T-helper 17 cell (primary cell): ENCODE data around the gene RAB14. TPM values are rescaled to one million over a fixed set of nuclear protein-coding genes. Genes with fewer than 3 reads are reported as not detected.
A peak's percentile ranks its signal among the peaks of the same experiment; 100 is the strongest.
"Not testable (repeated sequence)": the region's sequence is repeated elsewhere in the genome, so short reads cannot be mapped to it uniquely, and the experiment has no call there.

Source experiments
- ATAC-seq: fragments of 150-1000 bp; cut with Tn5 transposase; 2 replicates; pipeline ENCODE4 v1.10.0; 2021; ENCODE audit warnings: mild to moderate bottlenecking, moderate library complexity
- DNase-seq, 3 donors: peaks; one replicate each; pipeline versions ENCODE4 v3.0.0 to v3.0.0-alpha.2; 2020 to 2021
- H3K9me3 ChIP-seq: one replicate; pipeline ENCODE4 v1.7.0; 2013; ENCODE audit warnings: low read length, mild to moderate bottlenecking; ENCODE audit not compliant: control insufficient read depth, poor library complexity, severe bottlenecking
- H3K27ac Mint-ChIP-seq: one replicate; pipeline ENCODE4 v1.8.0; 2022; ENCODE audit warnings: mild to moderate bottlenecking, moderate library complexity, mixed read lengths
- H3K27me3 Mint-ChIP-seq: one replicate; pipeline ENCODE4 v1.8.0; 2022; ENCODE audit warnings: mixed read lengths
- H3K36me3 Mint-ChIP-seq: one replicate; pipeline ENCODE4 v1.8.0; 2022; ENCODE audit warnings: low read depth, mixed read lengths
- H3K4me1 Mint-ChIP-seq: one replicate; pipeline ENCODE4 v1.8.0; 2022; ENCODE audit warnings: mild to moderate bottlenecking, mixed read lengths
- H3K4me3 Mint-ChIP-seq: one replicate; pipeline ENCODE4 v1.8.0; 2022; ENCODE audit warnings: mild to moderate bottlenecking, moderate library complexity, mixed read lengths
- total RNA-seq, 4 donors: library from RNA in 2 of 4; stranded (reverse) in 2 of 4; gene quantifications; one replicate each; pipeline ENCODE4 v1.2.3 and lab custom pipeline; 2022 to 2026

RAB14 gene
- total RNA-seq, 2 donors from 2014 or later: 42.1 to 49.8 TPM

DNA sequence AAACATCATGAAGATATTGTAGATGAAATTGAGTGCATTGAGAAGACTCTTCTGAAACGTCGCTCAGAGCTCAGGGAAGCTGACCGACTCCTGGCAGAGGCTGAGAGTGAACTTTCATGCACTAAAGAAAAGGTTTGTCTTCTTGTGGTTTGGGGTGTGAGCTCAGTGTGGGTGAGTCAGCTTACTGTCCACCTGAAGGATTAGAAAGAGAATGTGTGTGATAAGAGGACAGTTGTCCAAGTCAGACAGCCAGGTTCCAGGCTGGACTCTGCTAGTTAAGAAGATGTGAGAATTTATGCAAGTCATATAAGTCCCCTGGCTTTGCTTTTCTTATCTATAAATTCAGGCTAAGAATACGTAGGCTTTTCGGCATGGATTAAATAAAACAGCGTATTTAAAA is 46.9 kb downstream of the RAB14 start:
- Mint-ChIP-seq H3K36me3 (peaks cover 28% of the 10 kb centered on the region), H3K27ac (peak overlapping the region; percentile 2), H3K4me3 (no peak overlapping the region), H3K4me1 (peaks cover 22% of the 10 kb centered on the region), H3K27me3 (no peaks in the 10 kb centered on the region)
- H3K9me3 ChIP-seq: no peaks in the 10 kb centered on the region
- ATAC-seq (no peak), DNase-seq (no peak)

DNA sequence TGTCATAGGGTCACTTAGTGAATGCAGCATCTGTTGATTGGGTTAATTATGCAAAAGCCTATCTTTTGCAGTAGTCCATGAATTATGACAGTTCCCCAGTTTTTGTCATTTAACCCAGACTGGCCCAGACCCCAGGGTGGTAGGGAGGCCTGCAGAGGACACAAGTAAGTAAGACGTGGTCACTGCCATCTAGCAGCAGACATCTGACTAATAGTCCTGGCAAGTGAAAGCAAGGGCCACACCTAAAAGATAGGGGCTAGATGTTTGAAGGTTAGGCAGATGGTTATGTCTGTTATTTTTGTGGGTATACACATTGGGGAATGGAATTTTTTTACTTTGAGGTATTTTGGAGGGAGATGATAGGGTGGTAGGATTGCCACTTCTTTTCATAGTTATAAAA is 48.0 kb downstream of the RAB14 start:
- H3K36me3 Mint-ChIP-seq: peaks cover 28% of the 10 kb centered on the region
- no peaks in the 10 kb centered on the region for H3K9me3 ChIP-seq

DNA sequence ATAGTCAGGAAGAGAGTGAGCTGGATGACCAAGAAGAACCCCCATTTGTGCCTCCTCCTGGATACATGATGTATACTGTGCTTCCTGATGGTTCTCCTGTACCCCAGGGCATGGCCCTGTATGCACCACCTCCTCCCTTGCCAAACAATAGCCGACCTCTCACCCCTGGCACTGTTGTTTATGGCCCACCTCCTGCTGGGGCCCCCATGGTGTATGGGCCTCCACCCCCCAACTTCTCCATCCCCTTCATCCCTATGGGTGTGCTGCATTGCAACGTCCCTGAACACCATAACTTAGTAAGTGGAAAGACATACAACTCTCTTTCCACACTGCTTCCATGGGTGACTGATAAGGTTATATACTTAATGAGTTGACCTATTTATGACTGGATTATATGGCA is 51.5 kb downstream of the RAB14 start:
- Mint-ChIP-seq H3K27ac (peak overlapping the region; percentile 24), H3K27me3 (no peaks in the 10 kb centered on the region), H3K4me3 (no peak overlapping the region), H3K36me3 (peaks cover 33% of the 10 kb centered on the region), H3K4me1 (peaks cover 30% of the 10 kb centered on the region)
- ATAC-seq: no peak
- DNase-seq: no peak
- no peaks in the 10 kb centered on the region for H3K9me3 ChIP-seq

More for the DNA sequence above, 48.0 kb downstream of the RAB14 start:
- peak overlapping the region; percentile 29 for H3K27ac Mint-ChIP-seq
- no peak overlapping the region for H3K4me3 Mint-ChIP-seq
- DNase-seq (no peak), ATAC-seq (no peak)
- peaks cover 25% of the 10 kb centered on the region for H3K4me1 Mint-ChIP-seq
- no peaks in the 10 kb centered on the region for H3K27me3 Mint-ChIP-seq

DNA sequence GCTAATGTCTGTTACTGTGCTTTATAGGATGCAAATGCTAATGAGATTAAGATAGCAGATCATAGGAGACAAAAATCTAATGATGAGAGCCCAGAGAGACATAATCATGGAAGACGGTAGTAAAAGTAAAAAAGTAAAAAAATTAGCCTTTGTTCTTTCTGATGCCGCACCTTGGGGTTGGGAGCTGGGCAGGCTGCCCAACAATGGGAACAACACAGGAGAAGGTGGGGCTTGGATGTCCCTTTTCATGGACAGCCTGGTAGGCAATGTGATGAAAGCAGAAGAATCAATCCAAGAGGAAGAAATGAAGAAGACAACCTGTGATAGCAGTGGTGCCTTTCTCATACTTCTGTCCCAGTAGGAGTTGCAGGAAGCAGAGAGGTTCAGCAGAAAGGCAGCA is 57.2 kb downstream of the RAB14 start:
- Mint-ChIP-seq H3K4me1 (peaks cover 20% of the 10 kb centered on the region), H3K27ac (peak overlapping the region; percentile 68), H3K27me3 (no peaks in the 10 kb centered on the region), H3K36me3 (peaks cover 36% of the 10 kb centered on the region), H3K4me3 (no peak overlapping the region)
- H3K9me3 ChIP-seq: no peaks in the 10 kb centered on the region
- no peak for DNase-seq
- ATAC-seq: no peak

DNA sequence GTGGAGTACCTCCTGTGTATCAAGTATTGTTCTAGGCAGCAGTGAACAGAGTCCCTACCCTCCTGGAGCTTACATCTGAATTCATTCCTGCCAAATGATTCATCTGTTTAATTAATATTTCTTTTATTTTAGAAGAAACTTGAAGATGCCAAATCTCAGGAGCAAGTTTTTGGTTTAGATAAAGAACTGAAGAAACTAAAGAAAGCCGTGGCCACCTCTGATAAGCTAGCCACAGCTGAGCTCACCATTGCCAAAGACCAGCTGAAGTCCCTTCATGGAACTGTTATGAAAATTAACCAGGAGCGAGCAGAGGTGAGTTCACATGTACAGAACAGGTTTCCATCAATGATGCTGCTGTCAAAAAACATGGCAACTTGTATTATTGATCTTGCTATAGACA is 57.9 kb downstream of the RAB14 start:
- peaks cover 20% of the 10 kb centered on the region for H3K4me1 Mint-ChIP-seq
- no peak overlapping the region for H3K4me3 Mint-ChIP-seq
- no peak for DNase-seq
- peak overlapping the region; percentile 68 for H3K27ac Mint-ChIP-seq
- ATAC-seq: no peak
- no peaks in the 10 kb centered on the region for H3K9me3 ChIP-seq
- H3K36me3 Mint-ChIP-seq: peaks cover 34% of the 10 kb centered on the region
- no peaks in the 10 kb centered on the region for H3K27me3 Mint-ChIP-seq

DNA sequence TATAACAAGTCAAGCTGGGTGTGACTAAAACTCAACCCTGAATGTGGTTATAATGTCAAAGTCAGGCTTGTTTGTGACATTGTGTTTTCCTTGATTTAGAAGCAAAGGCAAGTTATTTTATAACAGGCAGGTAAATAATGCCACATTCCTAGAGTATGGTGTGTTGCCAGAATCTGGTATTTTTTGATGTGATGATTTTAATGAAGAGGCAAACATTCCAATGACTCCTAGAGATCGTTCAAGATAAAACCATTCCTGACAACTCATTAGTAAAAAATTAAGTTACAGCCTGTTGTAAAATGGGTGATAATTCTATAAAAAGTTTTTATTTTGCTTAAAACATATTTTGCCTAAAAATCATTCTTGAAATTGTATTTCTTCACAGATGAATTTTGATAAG is 60.0 kb downstream of the RAB14 start:
- no peak overlapping the region for H3K4me3 Mint-ChIP-seq

DNA sequence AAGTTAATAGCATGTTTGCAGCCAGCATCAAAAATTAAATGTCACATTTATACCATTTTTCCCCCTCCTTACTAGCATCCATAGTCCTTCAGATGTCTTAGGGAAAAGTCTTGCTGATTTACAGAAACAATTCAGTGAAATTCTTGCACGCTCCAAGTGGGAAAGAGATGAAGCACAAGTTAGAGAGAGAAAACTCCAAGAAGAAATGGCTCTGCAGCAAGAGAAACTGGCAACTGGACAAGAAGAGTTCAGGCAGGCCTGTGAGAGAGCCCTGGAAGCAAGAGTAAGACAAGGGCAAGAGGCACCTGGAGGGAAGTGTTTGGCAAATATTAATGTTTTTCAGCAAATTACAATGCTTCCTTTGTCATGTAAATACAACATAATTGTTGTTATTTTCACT is 60.4 kb downstream of the RAB14 start:
- no peaks in the 10 kb centered on the region for H3K9me3 ChIP-seq
- Mint-ChIP-seq H3K4me3 (no peak overlapping the region), H3K27me3 (no peaks in the 10 kb centered on the region), H3K36me3 (peaks cover 27% of the 10 kb centered on the region), H3K4me1 (peaks cover 17% of the 10 kb centered on the region), H3K27ac (peak overlapping the region; percentile 43)
- DNase-seq (no peak), ATAC-seq (no peak)

More for the DNA sequence above, 60.0 kb downstream of the RAB14 start:
- Mint-ChIP-seq H3K36me3 (peaks cover 27% of the 10 kb centered on the region), H3K27ac (peak overlapping the region; percentile 43), H3K4me1 (peaks cover 16% of the 10 kb centered on the region), H3K27me3 (no peaks in the 10 kb centered on the region)
- DNase-seq (no peak), ATAC-seq (no peak)
- no peaks in the 10 kb centered on the region for H3K9me3 ChIP-seq

DNA sequence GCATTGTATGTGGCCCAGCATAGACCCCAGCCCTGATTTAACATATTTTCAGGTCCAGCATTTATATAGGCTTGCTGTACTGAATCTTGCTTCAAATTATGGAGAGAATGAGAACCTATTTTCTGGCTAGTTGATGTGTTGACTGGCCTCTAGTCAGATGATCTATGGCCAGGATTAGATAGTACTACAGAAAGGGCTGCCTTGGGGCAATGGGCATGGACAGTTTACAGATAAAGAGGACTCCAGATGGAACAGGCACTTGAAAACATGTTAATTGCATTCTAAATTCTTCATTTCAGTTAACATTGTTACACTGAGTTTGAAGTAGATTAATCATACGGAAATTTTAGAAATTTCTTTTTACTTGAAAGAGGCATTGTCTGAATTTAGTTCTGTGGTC is 61.5 kb downstream of the RAB14 start:
- ATAC-seq (no peak), DNase-seq (no peak)
- Mint-ChIP-seq H3K36me3 (peaks cover 27% of the 10 kb centered on the region), H3K27me3 (no peaks in the 10 kb centered on the region), H3K27ac (no peak overlapping the region), H3K4me3 (no peak overlapping the region), H3K4me1 (peaks cover 17% of the 10 kb centered on the region)
- no peaks in the 10 kb centered on the region for H3K9me3 ChIP-seq

DNA sequence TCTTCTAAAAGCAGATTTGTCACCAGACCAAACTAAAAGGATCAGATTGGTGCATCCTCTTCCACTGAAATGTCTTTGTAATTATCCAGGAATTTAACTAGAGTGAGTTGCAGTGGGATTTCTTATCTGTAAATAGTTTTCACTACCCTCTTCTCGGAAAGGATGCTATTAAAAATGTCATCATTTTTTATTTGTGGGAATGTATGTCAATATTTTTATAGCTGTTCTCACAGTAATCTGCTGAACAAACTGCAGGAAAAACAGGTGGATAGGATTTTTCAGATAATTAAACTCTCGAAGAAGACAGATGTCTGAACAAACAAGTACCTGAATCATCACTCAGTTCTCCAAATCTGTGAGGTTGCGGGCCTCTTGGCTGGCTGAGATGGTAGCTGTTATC is 62.7 kb downstream of the RAB14 start:
- H3K9me3 ChIP-seq: no peaks in the 10 kb centered on the region
- Mint-ChIP-seq H3K27me3 (no peaks in the 10 kb centered on the region), H3K4me1 (peaks cover 16% of the 10 kb centered on the region), H3K36me3 (peaks cover 21% of the 10 kb centered on the region), H3K4me3 (no peak overlapping the region), H3K27ac (no peak overlapping the region)
- DNase-seq: no peak
- no peak for ATAC-seq

DNA sequence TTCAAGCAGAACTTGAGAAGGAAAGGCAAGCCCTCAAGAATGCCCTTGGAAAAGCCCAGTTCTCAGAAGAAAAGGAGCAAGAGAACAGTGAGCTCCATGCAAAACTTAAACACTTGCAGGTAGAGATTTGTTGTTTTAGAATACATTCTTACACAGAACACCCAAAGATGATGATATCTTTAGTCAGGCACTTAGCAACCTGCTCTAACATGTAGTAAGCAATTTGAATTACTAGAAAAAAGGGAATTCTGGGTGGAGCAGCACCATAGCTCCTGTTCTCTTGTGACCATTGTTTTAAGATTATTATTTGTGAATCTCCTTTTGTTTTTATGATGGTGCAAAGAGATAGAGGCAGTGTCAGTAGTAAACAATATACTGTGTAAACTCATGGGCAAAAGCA is 63.1 kb downstream of the RAB14 start:
- Mint-ChIP-seq H3K4me1 (peaks cover 16% of the 10 kb centered on the region), H3K27ac (no peak overlapping the region), H3K4me3 (no peak overlapping the region), H3K27me3 (no peaks in the 10 kb centered on the region), H3K36me3 (peaks cover 20% of the 10 kb centered on the region)
- no peak for DNase-seq
- no peaks in the 10 kb centered on the region for H3K9me3 ChIP-seq
- ATAC-seq: no peak

DNA sequence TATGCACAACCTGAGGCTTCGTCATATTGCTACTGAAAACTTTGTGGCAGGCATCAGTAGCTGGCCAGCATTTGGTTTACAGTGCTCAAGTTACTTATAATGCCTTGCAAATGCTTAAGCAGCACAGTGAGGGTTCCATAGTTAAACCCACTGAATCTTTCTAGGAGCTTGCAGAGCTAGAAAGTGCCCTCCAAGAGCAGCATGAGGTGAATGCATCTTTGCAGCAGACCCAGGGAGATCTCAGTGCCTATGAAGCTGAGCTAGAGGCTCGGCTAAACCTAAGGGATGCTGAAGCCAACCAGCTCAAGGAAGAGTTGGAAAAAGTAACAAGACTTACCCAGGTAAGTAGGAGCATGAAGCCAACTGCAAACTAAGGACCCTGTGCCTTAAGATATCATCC is 66.0 kb downstream of the RAB14 start:
- Mint-ChIP-seq H3K4me1 (peaks cover 21% of the 10 kb centered on the region), H3K27me3 (no peaks in the 10 kb centered on the region), H3K4me3 (no peak overlapping the region), H3K27ac (peak overlapping the region; percentile 62), H3K36me3 (peaks cover 6% of the 10 kb centered on the region)
- ATAC-seq (no peak), DNase-seq (no peak)
- H3K9me3 ChIP-seq: no peaks in the 10 kb centered on the region

DNA sequence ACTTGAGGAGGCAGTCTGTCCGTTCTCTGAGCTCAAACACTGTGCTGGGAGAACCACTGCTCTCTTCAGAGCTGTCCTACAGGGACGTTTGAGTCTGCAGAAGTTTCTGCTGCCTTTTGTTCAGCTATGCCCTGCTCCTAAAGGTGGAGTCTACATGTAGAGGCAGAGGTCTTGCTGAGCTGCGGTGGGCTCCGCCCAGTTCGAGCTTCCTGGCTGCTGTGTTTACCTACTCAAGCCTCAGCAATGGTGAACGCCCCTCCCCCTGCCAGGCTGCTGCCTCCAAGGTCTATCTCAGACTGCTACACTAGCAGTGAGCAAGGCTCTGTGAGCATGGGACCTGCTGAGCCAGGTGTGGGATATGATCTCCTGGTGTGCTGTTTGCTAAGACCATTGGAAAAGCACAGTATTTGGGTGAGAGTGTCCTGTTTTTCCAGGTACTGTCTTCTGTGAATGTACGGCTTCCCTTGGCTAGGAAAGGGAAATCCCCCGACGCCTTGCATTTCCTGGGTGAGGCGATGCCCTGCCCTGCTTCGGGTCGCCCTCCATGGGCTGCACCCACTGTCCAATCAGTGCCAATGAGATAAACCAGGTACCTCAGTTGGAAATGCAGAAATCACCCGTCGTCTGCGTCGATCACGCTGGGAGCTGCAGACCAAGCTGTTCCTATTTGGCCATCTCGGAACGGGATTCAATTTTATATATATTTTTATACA is 68.4 kb downstream of the RAB14 start:
- peak overlapping the region; percentile 55 for H3K4me3 Mint-ChIP-seq
- peak overlapping the region; percentile 24 for H3K27ac Mint-ChIP-seq
- peaks cover 21% of the 10 kb centered on the region for H3K4me1 Mint-ChIP-seq

DNA sequence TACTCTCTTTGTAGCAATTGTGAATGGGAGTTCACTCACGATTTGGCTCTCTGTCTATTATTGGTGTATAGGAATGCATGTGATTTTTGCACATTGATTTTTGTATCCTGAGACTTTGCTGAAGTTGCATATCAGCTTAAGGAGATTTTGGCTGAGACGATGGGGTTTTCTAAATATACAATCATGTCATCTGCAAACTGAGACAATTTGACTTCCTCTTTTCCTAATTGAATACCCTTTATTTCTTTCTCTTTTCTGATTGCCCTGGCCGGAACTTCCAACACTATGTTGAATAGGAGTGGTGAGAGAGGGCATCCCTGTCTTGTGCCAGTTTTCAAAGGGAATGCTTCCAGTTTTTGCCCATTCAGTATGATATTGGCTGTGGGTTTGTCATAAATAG is 72.3 kb downstream of the RAB14 start:
- not testable (repeated sequence) for H3K36me3 Mint-ChIP-seq, H3K27ac Mint-ChIP-seq, ATAC-seq, H3K27me3 Mint-ChIP-seq, H3K9me3 ChIP-seq, DNase-seq, H3K4me3 Mint-ChIP-seq
- H3K4me1 Mint-ChIP-seq: peaks cover 28% of the 10 kb centered on the region

More for the DNA sequence above, 68.4 kb downstream of the RAB14 start:
- no peaks in the 10 kb centered on the region for H3K9me3 ChIP-seq
- peaks cover 9% of the 10 kb centered on the region for H3K36me3 Mint-ChIP-seq
- peak; percentile 100 for ATAC-seq
- DNase-seq: peak; percentile 38 to 63 (median 50)
- no peaks in the 10 kb centered on the region for H3K27me3 Mint-ChIP-seq
